Measurements from ENCODE around the gene GJB4.

GRCh38 chr1:34740161-34740868, 19.2 kb upstream of the GJB4 start:
- TF ChIP-seq CTCF (IDR thresholded peaks at IDR 0.05) (no peak), POLR2A (IDR thresholded peaks at IDR 0.05) (no peak)
